ENCODE results near the gene STOM.

DNA sequence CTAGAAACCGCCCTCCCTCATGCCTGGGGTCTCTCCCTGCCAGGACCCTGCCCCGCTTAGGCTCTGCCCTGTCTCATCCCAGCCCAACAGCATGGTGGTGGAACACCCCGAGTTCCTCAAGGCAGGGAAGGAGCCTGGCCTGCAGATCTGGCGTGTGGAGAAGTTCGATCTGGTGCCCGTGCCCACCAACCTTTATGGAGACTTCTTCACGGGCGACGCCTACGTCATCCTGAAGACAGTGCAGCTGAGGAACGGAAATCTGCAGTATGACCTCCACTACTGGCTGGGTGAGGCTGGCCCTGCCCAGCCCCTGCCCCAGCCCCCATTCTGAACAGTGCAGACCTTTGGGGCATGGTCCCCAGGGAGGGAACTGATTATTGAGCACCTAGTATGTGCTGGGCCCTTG, 68.2 kb downstream of the STOM start:
- no peak for TF ChIP-seq POLR2AphosphoS5 (IDR thresholded peaks at IDR 0.05)
- no peak for TF ChIP-seq CTCF (IDR thresholded peaks at IDR 0.05)
- no peak for TF ChIP-seq POLR2A (IDR thresholded peaks at IDR 0.05)
- no peak for TF ChIP-seq EP300 (IDR thresholded peaks at IDR 0.05)

Data from stomach (tissue), 4 donors.